Thymus (tissue), 14 donors: ENCODE measurements around the gene UQCRQ. TPM values are rescaled to one million over a fixed set of nuclear protein-coding genes. Genes with fewer than 3 reads are reported as not detected.

Experiments
- DNase-seq, 9 donors: peaks; one replicate each; pipeline ENCODE4 v3.0.0-alpha.2; 2013; ENCODE audit warnings: low spot score in 9 of 9, low read depth in 6 of 9, missing footprints in 1 of 9
- H3K27ac ChIP-seq, 2 donors: one replicate each; pipeline ENCODE4 v1.5.1; 2013; ENCODE audit warnings: control low read depth in 1 of 2, low read depth in 1 of 2, low read length in 1 of 2, mild to moderate bottlenecking in 1 of 2, moderate library complexity in 1 of 2
- H3K27me3 ChIP-seq, 2 donors: one replicate each; pipeline ENCODE4 v1.5.1; 2013; ENCODE audit warnings: low read length in 1 of 2; ENCODE audit not compliant: control insufficient read depth in 2 of 2, insufficient read depth in 1 of 2
- H3K36me3 ChIP-seq, 2 donors: one replicate each; pipeline ENCODE4 v1.5.1; 2013; ENCODE audit warnings: low read length in 1 of 2, mild to moderate bottlenecking in 1 of 2, moderate library complexity in 1 of 2; ENCODE audit not compliant: control insufficient read depth in 2 of 2, insufficient read depth in 2 of 2
- H3K4me1 ChIP-seq, 2 donors: one replicate each; pipeline ENCODE4 v1.5.1; 2013; ENCODE audit warnings: low read length in 2 of 2; ENCODE audit not compliant: control insufficient read depth in 2 of 2, insufficient read depth in 2 of 2
- H3K4me3 ChIP-seq, 2 donors: one replicate each; pipeline ENCODE4 v1.5.1; 2013; ENCODE audit warnings: low read length in 2 of 2, control low read depth in 1 of 2, mild to moderate bottlenecking in 1 of 2
- H3K9me3 ChIP-seq, 2 donors: one replicate each; pipeline ENCODE4 v1.5.1; 2013; ENCODE audit warnings: low read length in 1 of 2, mild to moderate bottlenecking in 1 of 2; ENCODE audit not compliant: control insufficient read depth in 2 of 2, insufficient read depth in 1 of 2
- WGBS: extraction: QIAGEN DNeasy Blood & Tissue Kit; methylation state at CpG from one replicate; pipeline ENCODE4 v1.1.7; 2013; 5-methylcytosine and 5-hydroxymethylcytosine counted together
- long read RNA-seq, 10 donors: transcript quantifications; one replicate each; lab custom pipeline, GENCODE V29; 2026
- polyA plus RNA-seq: library from polyadenylated mRNA; stranded (reverse); fragments of 200-250 nt; gene quantifications from one replicate; pipeline ENCODE4 v1.2.3, GENCODE V29; 2013
- total RNA-seq: library from RNA; stranded (reverse); fragments of 120-200 nt; gene quantifications from one replicate; pipeline ENCODE4 v1.2.4, GENCODE V29; 2013
- donor health status: healthy.

The UQCRQ gene
- total RNA-seq, result 399 TPM
- 232 TPM for polyA plus RNA-seq
- long read RNA-seq, donor 1, transcript UQCRQ-203 (3 exons, 839 nt), result major isoform, 16 of 21 reads
- long read RNA-seq, donor 1, partial matches to known transcripts, result 0 of 21 reads
- long read RNA-seq, donor 1, other reads (novel, unspliced or antisense), result 0 of 21 reads
- long read RNA-seq, donor 2, result 0 reads
- long read RNA-seq, donor 3, transcript UQCRQ-206 (2 exons, 874 nt), result minor isoform, 12 of 452 reads
- long read RNA-seq, donor 3, transcript UQCRQ-203 (3 exons, 839 nt), result major isoform, 332 of 452 reads
- long read RNA-seq, donor 3, transcript UQCRQ-201 (2 exons, 586 nt), result minor isoform, 69 of 452 reads
- long read RNA-seq, donor 3, transcript UQCRQ-202 (3 exons, 429 nt), result minor isoform, 30 of 452 reads
- long read RNA-seq, donor 3, partial matches to known transcripts, result 0 of 452 reads
- long read RNA-seq, donor 3, other reads (novel, unspliced or antisense), result 0 of 452 reads
- long read RNA-seq, donor 4, transcript UQCRQ-202 (3 exons, 429 nt), result minor isoform, 7 of 130 reads
- long read RNA-seq, donor 4, transcript UQCRQ-203 (3 exons, 839 nt), result major isoform, 89 of 130 reads
- long read RNA-seq, donor 4, transcript UQCRQ-201 (2 exons, 586 nt), result minor isoform, 29 of 130 reads
- long read RNA-seq, donor 4, partial matches to known transcripts, result 0 of 130 reads
- long read RNA-seq, donor 4, other reads (novel, unspliced or antisense), result 0 of 130 reads
- long read RNA-seq, donor 5, transcript UQCRQ-202 (3 exons, 429 nt), result minor isoform, 34 of 577 reads
- long read RNA-seq, donor 5, transcript UQCRQ-201 (2 exons, 586 nt), result minor isoform, 93 of 577 reads
- long read RNA-seq, donor 5, transcript UQCRQ-206 (2 exons, 874 nt), result minor isoform, 21 of 577 reads
- long read RNA-seq, donor 5, transcript UQCRQ-203 (3 exons, 839 nt), result major isoform, 411 of 577 reads
- long read RNA-seq, donor 5, partial matches to known transcripts, result 0 of 577 reads
- long read RNA-seq, donor 5, other reads (novel, unspliced or antisense), result 6 of 577 reads
- long read RNA-seq, donor 6, transcript UQCRQ-202 (3 exons, 429 nt), result minor isoform, 17 of 176 reads
- long read RNA-seq, donor 6, transcript UQCRQ-206 (2 exons, 874 nt), result minor isoform, 8 of 176 reads
- long read RNA-seq, donor 6, transcript UQCRQ-203 (3 exons, 839 nt), result major isoform, 122 of 176 reads
- long read RNA-seq, donor 6, transcript UQCRQ-201 (2 exons, 586 nt), result minor isoform, 25 of 176 reads
- long read RNA-seq, donor 6, partial matches to known transcripts, result 0 of 176 reads
- long read RNA-seq, donor 6, other reads (novel, unspliced or antisense), result 0 of 176 reads
- long read RNA-seq, donor 7, transcript UQCRQ-206 (2 exons, 874 nt), result minor isoform, 8 of 204 reads
- long read RNA-seq, donor 7, transcript UQCRQ-202 (3 exons, 429 nt), result minor isoform, 13 of 204 reads
- long read RNA-seq, donor 7, transcript UQCRQ-203 (3 exons, 839 nt), result major isoform, 144 of 204 reads
- long read RNA-seq, donor 7, transcript UQCRQ-201 (2 exons, 586 nt), result minor isoform, 36 of 204 reads
- long read RNA-seq, donor 7, partial matches to known transcripts, result 0 of 204 reads
- long read RNA-seq, donor 7, other reads (novel, unspliced or antisense), result 0 of 204 reads
- long read RNA-seq, donor 8, transcript UQCRQ-201 (2 exons, 586 nt), result minor isoform, 15 of 77 reads
- long read RNA-seq, donor 8, transcript UQCRQ-206 (2 exons, 874 nt), result minor isoform, 5 of 77 reads
- long read RNA-seq, donor 8, transcript UQCRQ-203 (3 exons, 839 nt), result major isoform, 52 of 77 reads
- long read RNA-seq, donor 8, partial matches to known transcripts, result 0 of 77 reads
- long read RNA-seq, donor 8, other reads (novel, unspliced or antisense), result 0 of 77 reads
- long read RNA-seq, donor 9, transcript UQCRQ-202 (3 exons, 429 nt), result minor isoform, 8 of 156 reads
- long read RNA-seq, donor 9, transcript UQCRQ-206 (2 exons, 874 nt), result minor isoform, 7 of 156 reads
- long read RNA-seq, donor 9, transcript UQCRQ-203 (3 exons, 839 nt), result major isoform, 114 of 156 reads
- long read RNA-seq, donor 9, transcript UQCRQ-201 (2 exons, 586 nt), result minor isoform, 26 of 156 reads
- long read RNA-seq, donor 9, partial matches to known transcripts, result 0 of 156 reads
- long read RNA-seq, donor 9, other reads (novel, unspliced or antisense), result 0 of 156 reads
- long read RNA-seq, donor 10, transcript UQCRQ-201 (2 exons, 586 nt), result minor isoform, 20 of 176 reads
- long read RNA-seq, donor 10, transcript UQCRQ-202 (3 exons, 429 nt), result minor isoform, 7 of 176 reads
- long read RNA-seq, donor 10, transcript UQCRQ-206 (2 exons, 874 nt), result minor isoform, 5 of 176 reads
- long read RNA-seq, donor 10, transcript UQCRQ-203 (3 exons, 839 nt), result major isoform, 140 of 176 reads
- long read RNA-seq, donor 10, partial matches to known transcripts, result 0 of 176 reads
- long read RNA-seq, donor 10, other reads (novel, unspliced or antisense), result 0 of 176 reads

DNA sequence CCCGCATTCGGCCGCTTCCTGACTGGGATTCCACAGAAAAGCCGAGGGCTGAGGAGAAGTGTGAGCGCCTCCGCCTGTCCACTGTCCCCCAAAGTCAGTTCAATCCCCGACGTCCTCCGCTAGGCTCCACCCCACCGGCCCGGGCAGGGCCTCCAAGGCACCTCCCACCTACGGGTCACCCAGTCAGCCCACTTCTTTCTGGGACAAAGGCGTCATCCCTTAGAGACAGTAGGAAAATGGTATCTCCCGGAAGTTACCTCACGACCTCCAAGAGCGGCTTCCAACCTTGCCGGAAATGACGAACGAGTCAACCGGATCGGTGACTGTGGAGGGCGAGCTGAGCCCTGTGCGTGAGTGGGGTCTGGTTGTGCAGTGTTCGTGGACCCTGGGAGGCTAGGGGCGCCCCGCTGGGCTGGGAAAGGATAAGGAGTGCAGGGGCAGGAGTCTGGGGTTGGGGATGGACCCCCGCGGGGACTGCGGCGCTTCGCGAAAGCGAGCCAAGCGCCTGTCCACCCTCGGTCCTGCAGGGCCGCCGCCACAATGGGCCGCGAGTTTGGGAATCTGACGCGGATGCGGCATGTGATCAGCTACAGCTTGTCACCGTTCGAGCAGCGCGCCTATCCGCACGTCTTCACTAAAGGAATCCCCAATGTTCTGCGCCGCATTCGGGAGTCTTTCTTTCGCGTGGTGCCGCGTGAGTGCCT lies at the start of gene UQCRQ, which contains the start of gene GDF9:
Gene UQCRQ, plus strand, starts transcription at position 301 of the 704 bp plus-strand sequence. Its CDS starts 240 bp downstream, at position 541.
Gene GDF9, minus strand, starts transcription at position 128 of the 704 bp plus-strand sequence. CDS start 1,936 bp downstream, outside the sequence.
- Histone ChIP-seq H3K27me3 (no peaks in the 10 kb centered on the region), H3K4me3 (peak within 1 kb of the TSS; percentile 71 to 82), H3K4me1 (peaks cover 8 to 10% of the 10 kb centered on the region in 2 donors), H3K9me3 (no peaks in the 10 kb centered on the region), H3K27ac (peak within 1 kb of the TSS; percentile 82 to 87), H3K36me3 (peaks cover 17 to 30% of the 10 kb centered on the region in 2 donors)
- under 1% methylated on average over 55 of the region's 55 CpGs for WGBS
- peak; percentile 90 to 99 (median 98) for DNase-seq

DNA sequence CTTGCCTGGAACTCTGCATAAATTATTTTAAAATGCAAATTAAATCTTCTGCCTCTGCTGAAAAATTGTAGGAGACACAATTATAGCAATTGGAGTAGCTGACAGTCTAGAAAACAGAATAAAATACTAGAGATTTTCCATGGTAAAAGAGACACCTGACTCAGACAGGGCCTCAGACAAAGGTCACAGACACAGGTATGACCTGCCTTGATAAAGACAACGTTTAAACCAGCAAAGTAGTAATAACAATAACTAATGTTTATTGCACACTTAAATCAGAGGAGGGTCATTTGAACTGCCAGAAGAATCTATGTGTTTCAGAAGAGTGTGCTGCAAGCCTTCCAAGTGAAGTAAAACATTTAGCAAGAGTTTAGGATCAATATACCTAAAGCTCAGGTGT lies 49.4 kb upstream of the UQCRQ start:
- H3K4me1 ChIP-seq, result peaks cover 3 to 18% of the 10 kb centered on the region in 2 donors
- H3K27me3 ChIP-seq, result peaks cover 33 to 75% of the 10 kb centered on the region in 2 donors
- 82% methylated on average over 1 of the region's 1 CpG for WGBS

DNA sequence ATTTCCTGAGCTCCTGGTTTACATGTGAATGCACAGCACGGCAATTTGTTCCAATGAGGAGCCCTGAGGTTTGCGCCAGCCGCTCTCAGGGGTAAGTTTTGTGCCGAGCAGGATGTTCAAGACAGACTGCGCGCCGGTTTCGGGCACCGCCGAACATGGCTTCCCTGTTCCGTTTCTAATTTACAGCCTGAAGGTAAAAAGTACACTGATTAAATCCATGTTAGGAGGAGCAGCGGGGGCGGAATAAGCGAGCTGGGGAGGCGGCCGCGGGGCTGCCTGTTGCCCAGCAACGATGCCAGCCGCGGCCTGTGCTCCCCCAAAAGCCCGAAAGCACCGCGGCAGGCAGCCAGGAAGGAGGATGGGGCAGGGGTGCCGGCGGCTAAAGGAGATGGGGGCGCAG lies 47.0 kb upstream of the UQCRQ start:
- no peaks in the 10 kb centered on the region for H3K36me3 ChIP-seq
- H3K4me3 ChIP-seq, result peak overlapping the region; percentile 36 to 40
- H3K9me3 ChIP-seq, result peaks cover 4 to 15% of the 10 kb centered on the region in 2 donors
- H3K27me3 ChIP-seq, result peaks cover 35 to 77% of the 10 kb centered on the region in 2 donors
- H3K4me1 ChIP-seq, result peaks cover 3 to 16% of the 10 kb centered on the region in 2 donors
- 19% methylated on average over 26 of the region's 26 CpGs for WGBS
- no peak overlapping the region for H3K27ac ChIP-seq
- no peak for DNase-seq

More for the DNA sequence above, 49.4 kb upstream of the UQCRQ start:
- no peak overlapping the region for H3K4me3 ChIP-seq
- DNase-seq, result no peak
- H3K36me3 ChIP-seq, result no peaks in the 10 kb centered on the region
- peaks cover 5 to 8% of the 10 kb centered on the region in 2 donors for H3K9me3 ChIP-seq
- H3K27ac ChIP-seq, result no peak overlapping the region

DNA sequence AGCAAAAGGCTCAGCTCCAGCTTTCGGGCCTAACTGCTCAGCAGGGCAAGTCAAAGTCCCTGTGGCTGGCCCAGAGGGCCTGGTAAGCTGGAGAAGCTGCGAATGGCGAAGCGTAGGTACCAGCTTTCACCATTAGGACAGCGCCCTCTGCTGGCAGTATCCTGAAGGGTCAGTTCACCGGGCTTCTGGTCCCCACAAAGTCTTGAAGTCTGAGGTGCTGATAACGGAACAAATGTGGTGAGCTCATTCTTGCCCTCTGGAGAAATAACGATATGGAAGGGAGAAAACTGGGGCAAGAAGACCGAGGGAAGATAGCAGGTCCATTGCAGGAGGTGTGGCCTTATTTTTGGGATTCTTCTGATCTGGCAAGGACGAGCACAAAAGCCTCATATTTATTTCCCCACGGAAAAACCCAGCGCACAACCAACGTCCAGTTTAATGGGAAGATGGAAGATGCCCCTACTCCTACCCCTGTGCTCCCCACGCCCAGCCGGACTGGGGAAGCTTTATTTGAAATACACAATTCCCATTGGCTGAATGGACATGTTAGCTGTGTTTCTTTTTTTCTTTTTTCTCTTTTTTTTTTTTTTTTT lies 46.2 kb upstream of the UQCRQ start:
- Histone ChIP-seq H3K27ac (no peak overlapping the region), H3K4me1 (peaks cover 6 to 19% of the 10 kb centered on the region in 2 donors), H3K36me3 (no peaks in the 10 kb centered on the region), H3K4me3 (no peak overlapping the region), H3K9me3 (peaks cover 1 to 11% of the 10 kb centered on the region in 2 donors), H3K27me3 (peaks cover 35 to 77% of the 10 kb centered on the region in 2 donors)
- WGBS, result 31% methylated on average over 15 of the region's 15 CpGs
- DNase-seq, result peak; percentile 65 to 92 (median 81)

DNA sequence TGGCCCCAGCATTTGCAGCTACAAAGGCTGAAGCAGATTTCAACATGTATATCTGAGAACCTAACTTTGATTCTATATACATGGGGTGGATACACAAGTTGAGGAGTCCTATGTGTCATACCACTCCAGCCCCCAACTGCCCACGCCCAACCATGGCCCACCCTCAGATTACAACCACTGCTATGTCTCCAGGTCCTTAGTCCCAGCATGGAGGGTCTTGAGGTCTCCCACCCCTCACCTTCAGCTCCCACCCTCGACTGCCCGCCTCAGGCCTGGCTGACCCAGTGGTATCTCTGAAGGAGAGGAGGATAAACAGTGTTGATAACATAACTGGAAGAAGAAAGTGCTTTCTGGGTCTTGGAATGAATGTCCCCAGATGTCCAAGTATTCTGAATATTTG lies 45.1 kb upstream of the UQCRQ start:
- peaks cover 44 to 85% of the 10 kb centered on the region in 2 donors for H3K27me3 ChIP-seq
- no peak for DNase-seq

DNA sequence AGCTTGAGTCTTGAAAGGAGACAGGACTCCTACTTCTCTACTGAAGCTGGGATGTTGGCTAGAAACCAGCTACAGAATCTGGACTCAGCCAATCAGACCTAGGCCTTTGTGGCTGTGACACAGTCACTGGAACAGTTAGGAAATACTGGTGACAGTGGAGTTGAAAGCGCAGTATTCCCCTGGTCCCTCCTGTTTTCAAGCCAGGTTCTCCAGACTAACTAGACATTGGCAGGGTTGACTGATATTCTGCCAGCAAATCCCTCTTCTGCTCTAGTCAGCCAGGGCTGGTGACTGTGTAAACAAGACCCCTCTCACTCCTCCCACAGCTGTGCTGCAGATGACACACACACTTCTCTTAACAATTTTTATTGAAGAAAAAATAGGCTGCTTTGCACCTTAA lies 44.7 kb upstream of the UQCRQ start:
- no peak for DNase-seq

More for the DNA sequence above, 45.1 kb upstream of the UQCRQ start:
- H3K4me1 ChIP-seq, result peaks cover 11 to 25% of the 10 kb centered on the region in 2 donors
- 97% methylated on average over 3 of the region's 3 CpGs for WGBS
- H3K27ac ChIP-seq, result no peak overlapping the region
- H3K36me3 ChIP-seq, result no peaks in the 10 kb centered on the region
- H3K4me3 ChIP-seq, result no peak overlapping the region
- peaks cover 1 to 13% of the 10 kb centered on the region in 2 donors for H3K9me3 ChIP-seq

More for the DNA sequence above, 44.7 kb upstream of the UQCRQ start:
- Histone ChIP-seq H3K4me1 (peaks cover 11 to 25% of the 10 kb centered on the region in 2 donors), H3K27ac (no peak overlapping the region), H3K4me3 (no peak overlapping the region), H3K27me3 (peaks cover 48 to 85% of the 10 kb centered on the region in 2 donors), H3K36me3 (no peaks in the 10 kb centered on the region), H3K9me3 (peaks cover 1 to 17% of the 10 kb centered on the region in 2 donors)
- 98% methylated on average over 1 of the region's 1 CpG for WGBS
